Ishikawa (cell line): ENCODE data around the gene SHISA5.

Experiments
- CEBPB ChIP-seq: IDR thresholded peaks from 2 replicates; pipeline ENCODE4 v1.6.1; 2012
- CREB1 ChIP-seq: IDR thresholded peaks from 2 replicates; pipeline ENCODE4 v1.6.1; 2012; ENCODE audit warnings: low read depth
- EGR1 ChIP-seq: IDR thresholded peaks from 2 replicates; pipeline ENCODE4 v1.6.1; 2012
- EP300 ChIP-seq: IDR thresholded peaks from 2 replicates; pipeline ENCODE4 v1.6.1; 2012; ENCODE audit warnings: borderline replicate concordance
- FOXM1 ChIP-seq: IDR thresholded peaks from 2 replicates; pipeline ENCODE4 v1.6.1; 2012; ENCODE audit warnings: low read depth, borderline replicate concordance
- NFIC ChIP-seq: IDR thresholded peaks from 2 replicates; pipeline ENCODE4 v1.6.1; 2012
- RAD21 ChIP-seq: IDR thresholded peaks from 2 replicates; pipeline ENCODE4 v1.6.1; 2012; ENCODE audit warnings: low read depth
- TAF1 ChIP-seq: IDR thresholded peaks from 2 replicates; pipeline ENCODE4 v1.6.1; 2012; ENCODE audit warnings: low read depth, mild to moderate bottlenecking
- TCF12 ChIP-seq: IDR thresholded peaks from 2 replicates; pipeline ENCODE4 v1.6.1; 2012; ENCODE audit warnings: low read depth
- TEAD4 ChIP-seq: IDR thresholded peaks from 2 replicates; pipeline ENCODE4 v1.6.1; 2012
- USF1 ChIP-seq: IDR thresholded peaks from 2 replicates; pipeline ENCODE4 v1.6.1; 2012
- YY1 ChIP-seq: IDR thresholded peaks from 2 replicates; pipeline ENCODE4 v1.6.1; 2012; ENCODE audit warnings: low read depth
- ZBTB7A ChIP-seq: IDR thresholded peaks from 2 replicates; pipeline ENCODE4 v1.6.1; 2012; ENCODE audit warnings: low read depth
- TF ChIP-seq, protein P1 (sequence below): IDR thresholded peaks from 2 replicates; pipeline ENCODE4 v1.6.1; 2012; ENCODE audit warnings: low read depth, mild to moderate bottlenecking
- TF ChIP-seq, protein P2 (sequence below): IDR thresholded peaks from 2 replicates; pipeline ENCODE4 v1.6.1; 2012

The SHISA5 gene

DNA sequence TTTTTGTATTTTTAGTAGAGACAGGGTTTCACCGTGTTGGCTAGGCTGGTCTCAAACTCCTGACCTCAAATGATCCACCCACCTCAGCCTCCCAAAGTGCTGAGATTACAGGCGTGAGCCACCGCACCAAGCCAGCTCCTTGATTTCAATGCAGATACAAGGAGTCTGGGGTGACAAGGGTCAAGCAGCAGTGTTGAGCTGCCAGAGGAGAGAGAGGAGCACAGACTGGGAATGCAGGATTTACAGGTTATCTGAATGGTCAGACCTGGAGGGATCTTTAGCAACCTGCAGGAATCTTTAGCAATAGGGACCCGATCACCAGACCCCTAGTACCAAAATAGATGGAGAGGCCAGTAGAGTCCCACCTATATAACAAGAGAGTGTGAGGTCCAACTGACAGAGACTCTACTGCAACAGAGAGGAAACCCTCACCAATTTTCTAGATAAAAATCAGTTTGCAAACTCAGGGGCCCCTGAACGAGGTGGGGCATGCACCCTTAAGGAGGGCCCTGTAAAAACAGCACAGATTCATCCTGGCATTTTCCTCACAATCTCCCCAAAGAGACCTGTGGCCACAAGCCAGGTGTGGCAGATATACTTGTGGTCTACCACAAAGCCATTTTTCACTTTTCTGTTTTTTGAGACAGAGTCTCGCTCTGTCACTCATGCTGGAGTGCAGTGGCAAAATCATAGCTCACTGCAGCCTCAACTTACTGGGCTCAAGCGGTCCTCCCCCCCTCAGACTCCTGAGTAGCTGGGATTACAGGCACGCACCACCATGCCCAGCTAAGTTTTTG is 10.7 kb upstream of the SHISA5 start:
- TF ChIP-seq CREB1: no peak
- no peak for TF ChIP-seq NFIC
- TF ChIP-seq, protein P1, sequence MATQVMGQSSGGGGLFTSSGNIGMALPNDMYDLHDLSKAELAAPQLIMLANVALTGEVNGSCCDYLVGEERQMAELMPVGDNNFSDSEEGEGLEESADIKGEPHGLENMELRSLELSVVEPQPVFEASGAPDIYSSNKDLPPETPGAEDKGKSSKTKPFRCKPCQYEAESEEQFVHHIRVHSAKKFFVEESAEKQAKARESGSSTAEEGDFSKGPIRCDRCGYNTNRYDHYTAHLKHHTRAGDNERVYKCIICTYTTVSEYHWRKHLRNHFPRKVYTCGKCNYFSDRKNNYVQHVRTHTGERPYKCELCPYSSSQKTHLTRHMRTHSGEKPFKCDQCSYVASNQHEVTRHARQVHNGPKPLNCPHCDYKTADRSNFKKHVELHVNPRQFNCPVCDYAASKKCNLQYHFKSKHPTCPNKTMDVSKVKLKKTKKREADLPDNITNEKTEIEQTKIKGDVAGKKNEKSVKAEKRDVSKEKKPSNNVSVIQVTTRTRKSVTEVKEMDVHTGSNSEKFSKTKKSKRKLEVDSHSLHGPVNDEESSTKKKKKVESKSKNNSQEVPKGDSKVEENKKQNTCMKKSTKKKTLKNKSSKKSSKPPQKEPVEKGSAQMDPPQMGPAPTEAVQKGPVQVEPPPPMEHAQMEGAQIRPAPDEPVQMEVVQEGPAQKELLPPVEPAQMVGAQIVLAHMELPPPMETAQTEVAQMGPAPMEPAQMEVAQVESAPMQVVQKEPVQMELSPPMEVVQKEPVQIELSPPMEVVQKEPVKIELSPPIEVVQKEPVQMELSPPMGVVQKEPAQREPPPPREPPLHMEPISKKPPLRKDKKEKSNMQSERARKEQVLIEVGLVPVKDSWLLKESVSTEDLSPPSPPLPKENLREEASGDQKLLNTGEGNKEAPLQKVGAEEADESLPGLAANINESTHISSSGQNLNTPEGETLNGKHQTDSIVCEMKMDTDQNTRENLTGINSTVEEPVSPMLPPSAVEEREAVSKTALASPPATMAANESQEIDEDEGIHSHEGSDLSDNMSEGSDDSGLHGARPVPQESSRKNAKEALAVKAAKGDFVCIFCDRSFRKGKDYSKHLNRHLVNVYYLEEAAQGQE: no peak
- no peak for TF ChIP-seq EP300

GRCh38 chr3:48511551-48511950 is 7.6 kb upstream of the SHISA5 start:
- no peak for TF ChIP-seq CEBPB
- no peak for TF ChIP-seq ZBTB7A
- no peak for TF ChIP-seq EP300
- no peak for TF ChIP-seq USF1
- no peak for TF ChIP-seq TEAD4
- TF ChIP-seq, protein P2, sequence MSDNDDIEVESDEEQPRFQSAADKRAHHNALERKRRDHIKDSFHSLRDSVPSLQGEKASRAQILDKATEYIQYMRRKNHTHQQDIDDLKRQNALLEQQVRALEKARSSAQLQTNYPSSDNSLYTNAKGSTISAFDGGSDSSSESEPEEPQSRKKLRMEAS: no peak
- no peak for TF ChIP-seq EGR1
- no peak for TF ChIP-seq TCF12
- TF ChIP-seq, protein P1: no peak
- no peak for TF ChIP-seq YY1
- no peak for TF ChIP-seq RAD21
- TF ChIP-seq CREB1: no peak
- TF ChIP-seq TAF1: no peak
- no peak for TF ChIP-seq NFIC
- no peak for TF ChIP-seq FOXM1

DNA sequence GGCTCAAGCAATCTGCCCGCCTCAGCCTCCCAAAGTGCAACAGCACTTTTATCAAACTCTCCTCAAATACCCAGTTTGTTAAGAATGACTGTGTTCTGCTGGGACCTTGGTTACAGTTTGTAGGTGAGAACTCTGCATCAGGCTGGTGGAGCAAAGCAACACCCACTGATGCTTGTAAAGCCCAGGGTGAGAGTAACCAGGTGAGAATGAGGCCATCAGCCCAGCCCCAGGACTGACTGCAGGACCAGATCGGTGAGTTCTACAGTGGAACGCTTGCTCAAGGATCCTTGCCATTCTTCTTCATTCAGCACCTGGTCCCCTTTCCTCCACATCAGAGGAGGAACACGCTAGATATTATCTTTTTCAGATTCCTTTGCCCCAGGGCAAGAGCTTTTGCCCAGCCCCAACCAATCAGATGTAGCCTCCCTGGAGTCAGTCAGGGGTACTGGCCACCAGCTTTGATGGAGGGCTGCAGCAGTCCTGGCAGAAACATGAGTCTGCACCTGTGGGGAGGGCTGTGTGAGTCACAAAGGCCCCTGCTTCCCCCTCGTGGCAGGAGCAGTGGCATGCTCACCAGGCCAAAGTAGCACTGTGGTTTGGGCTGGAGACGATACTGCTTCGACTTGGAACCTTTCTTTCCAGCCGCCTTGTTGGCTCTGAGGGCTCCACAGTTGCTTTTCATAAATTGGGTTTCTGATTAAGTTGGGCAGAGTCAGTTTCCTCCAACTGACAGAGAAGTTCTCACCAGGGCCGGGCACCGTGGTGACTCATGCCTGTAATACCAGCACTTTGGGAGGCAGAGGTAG is 3.5 kb upstream of the SHISA5 start:
- TF ChIP-seq, protein P2: peak; percentile 72
- no peak for TF ChIP-seq TEAD4
- TF ChIP-seq RAD21: peak; percentile 89
- TF ChIP-seq TAF1: no peak

DNA sequence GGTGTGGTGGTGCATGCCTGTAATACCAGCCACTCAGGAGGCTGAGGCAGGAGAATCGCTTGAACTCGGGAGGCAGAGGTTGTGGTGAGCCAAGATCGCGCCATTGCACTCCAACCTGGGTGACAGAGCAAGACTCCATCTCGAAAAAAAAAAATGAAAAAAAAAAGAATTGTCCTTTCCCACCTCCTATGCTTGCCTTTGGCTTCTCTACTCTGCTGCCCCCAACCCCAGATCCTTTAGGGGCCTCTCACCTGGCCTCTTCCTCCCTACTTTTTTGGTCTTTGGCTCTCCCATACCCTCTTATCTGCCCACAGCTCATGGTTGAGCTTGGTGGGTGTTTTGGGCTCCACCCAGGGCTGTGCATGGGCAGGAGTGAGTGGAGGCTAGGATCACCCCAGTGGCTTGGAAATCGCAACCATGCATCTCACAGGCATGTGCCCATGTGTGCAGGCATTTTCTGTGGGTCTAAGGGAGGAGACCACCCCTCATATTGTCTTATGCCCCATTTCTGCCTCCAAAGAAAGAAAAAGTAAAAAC is 2.1 kb upstream of the SHISA5 start:
- TF ChIP-seq FOXM1 (no peak), EP300 (no peak), TEAD4 (no peak), ZBTB7A (no peak), CEBPB (no peak), NFIC (no peak), TCF12 (no peak), YY1 (no peak), USF1 (no peak), RAD21 (no peak), CREB1 (no peak), TAF1 (no peak), EGR1 (no peak)
- TF ChIP-seq, protein P2: no peak
- TF ChIP-seq, protein P1: no peak
